Upper lobe of right lung (tissue), 1 donor: Measurements from ENCODE around the gene KLRC3. TPM values are rescaled to one million over a fixed set of nuclear protein-coding genes. Genes with fewer than 3 reads are reported as not detected.
"Not testable (repeated sequence)": the region's sequence is repeated elsewhere in the genome, so short reads cannot be mapped to it uniquely, and the experiment has no call there.

Experiments
- ATAC-seq: fragments of 200-7000 bp; cut with Tn5 transposase; one replicate; pipeline ENCODE4 v1.9.1; 2020; ENCODE audit warnings: mild to moderate bottlenecking, moderate library complexity
- DNase-seq: peaks from one replicate; pipeline ENCODE4 v3.0.0-alpha.2; 2020
- H3K27ac ChIP-seq: fragments of 200-600 bp; one replicate; pipeline ENCODE4 v1.8.0; 2022
- H3K27me3 ChIP-seq: fragments of 200-600 bp; one replicate; pipeline ENCODE4 v1.8.0; 2022; ENCODE audit warnings: mild to moderate bottlenecking
- H3K36me3 ChIP-seq: fragments of 200-600 bp; one replicate; pipeline ENCODE4 v1.8.0; 2022
- H3K4me1 ChIP-seq: fragments of 200-600 bp; one replicate; pipeline ENCODE4 v1.8.0; 2022
- H3K4me3 ChIP-seq: fragments of 200-600 bp; one replicate; pipeline ENCODE4 v1.8.0; 2022; ENCODE audit warnings: mild to moderate bottlenecking
- H3K9me3 ChIP-seq: fragments of 200-600 bp; one replicate; pipeline ENCODE4 v1.8.0; 2022
- intact Hi-C: fragments of 100-400 bp; cut with DNase I; formaldehyde crosslinking; loops from one replicate; pipeline ENCODE4 v1.11.0; 2022
- long read RNA-seq: library from polyadenylated mRNA; unstranded; transcript quantifications from one replicate; pipeline ENCODE4 v2.0.0, GENCODE V29; 2021
- total RNA-seq: library from RNA; stranded (reverse); fragmentation: NEBNext Ultra II Directional; extraction: Animal tissue kit (Norgen Biotek cat#: 25700); gene quantifications from one replicate; pipeline ENCODE4 v1.2.1, GENCODE V29; 2021
- TF ChIP-seq, protein P1 (sequence below): fragments of 200-600 bp; IDR thresholded peaks from one replicate; pipeline ENCODE4 v1.8.0; 2022; ENCODE audit warnings: antibody characterized with exemption
- donor health status: DM: no; HTN: yes; CAD: no; lungs with severe emphysema.

The KLRC3 gene
- not detected for total RNA-seq
- long read RNA-seq, result 0 reads

GRCh38 chr12:10420334-10420733 lies at the start of gene KLRC3:
TSS of gene KLRC3 (minus strand) at chr12:10420595. CDS start at chr12:10420550, 45 bp downstream.
- intact Hi-C loops, H3K27ac ChIP-seq, H3K9me3 ChIP-seq, DNase-seq, H3K4me3 ChIP-seq, H3K4me1 ChIP-seq, H3K36me3 ChIP-seq, H3K27me3 ChIP-seq, ATAC-seq: not testable (repeated sequence)

DNA sequence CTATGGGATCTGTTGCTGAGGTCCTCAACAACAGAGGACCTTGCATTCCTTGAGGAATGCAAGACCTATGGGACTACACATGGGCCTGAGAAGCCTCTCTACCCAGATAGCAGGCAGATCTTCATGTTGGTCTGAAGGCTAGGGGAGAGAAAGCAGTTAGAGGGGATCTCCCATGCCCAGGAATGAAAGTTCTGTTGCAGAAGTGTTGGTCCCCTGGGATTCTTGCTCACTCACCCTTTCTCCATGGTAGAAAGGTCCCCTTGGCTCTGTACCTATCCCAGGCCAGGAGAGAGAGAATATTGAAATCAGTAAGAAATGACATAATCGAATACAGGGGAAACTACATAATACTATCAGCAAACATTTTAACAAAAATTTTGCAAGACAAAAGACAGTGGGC lies 49.3 kb upstream of the KLRC3 start:
- intact Hi-C loops, result no loop called here
- no peaks in the 10 kb centered on the region for H3K27me3 ChIP-seq
- no peak for ATAC-seq
- DNase-seq, result no peak
- TF ChIP-seq, protein P1, sequence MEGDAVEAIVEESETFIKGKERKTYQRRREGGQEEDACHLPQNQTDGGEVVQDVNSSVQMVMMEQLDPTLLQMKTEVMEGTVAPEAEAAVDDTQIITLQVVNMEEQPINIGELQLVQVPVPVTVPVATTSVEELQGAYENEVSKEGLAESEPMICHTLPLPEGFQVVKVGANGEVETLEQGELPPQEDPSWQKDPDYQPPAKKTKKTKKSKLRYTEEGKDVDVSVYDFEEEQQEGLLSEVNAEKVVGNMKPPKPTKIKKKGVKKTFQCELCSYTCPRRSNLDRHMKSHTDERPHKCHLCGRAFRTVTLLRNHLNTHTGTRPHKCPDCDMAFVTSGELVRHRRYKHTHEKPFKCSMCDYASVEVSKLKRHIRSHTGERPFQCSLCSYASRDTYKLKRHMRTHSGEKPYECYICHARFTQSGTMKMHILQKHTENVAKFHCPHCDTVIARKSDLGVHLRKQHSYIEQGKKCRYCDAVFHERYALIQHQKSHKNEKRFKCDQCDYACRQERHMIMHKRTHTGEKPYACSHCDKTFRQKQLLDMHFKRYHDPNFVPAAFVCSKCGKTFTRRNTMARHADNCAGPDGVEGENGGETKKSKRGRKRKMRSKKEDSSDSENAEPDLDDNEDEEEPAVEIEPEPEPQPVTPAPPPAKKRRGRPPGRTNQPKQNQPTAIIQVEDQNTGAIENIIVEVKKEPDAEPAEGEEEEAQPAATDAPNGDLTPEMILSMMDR, result no peak
- no peaks in the 10 kb centered on the region for H3K9me3 ChIP-seq
- no peak overlapping the region for H3K4me3 ChIP-seq
- no peaks in the 10 kb centered on the region for H3K36me3 ChIP-seq
- H3K4me1 ChIP-seq, result no peaks in the 10 kb centered on the region
- H3K27ac ChIP-seq, result no peak overlapping the region

GRCh38 chr12:10466311-10466710 lies 45.9 kb upstream of the KLRC3 start:
- no peaks in the 10 kb centered on the region for H3K27me3 ChIP-seq
- no peak overlapping the region for H3K4me3 ChIP-seq
- no peaks in the 10 kb centered on the region for H3K36me3 ChIP-seq
- ATAC-seq (no peak), DNase-seq (no peak)
- H3K27ac ChIP-seq, result no peak overlapping the region
- intact Hi-C loops, result no loop called here
- TF ChIP-seq, protein P1, result no peak
- no peaks in the 10 kb centered on the region for H3K9me3 ChIP-seq
- H3K4me1 ChIP-seq, result no peaks in the 10 kb centered on the region

DNA sequence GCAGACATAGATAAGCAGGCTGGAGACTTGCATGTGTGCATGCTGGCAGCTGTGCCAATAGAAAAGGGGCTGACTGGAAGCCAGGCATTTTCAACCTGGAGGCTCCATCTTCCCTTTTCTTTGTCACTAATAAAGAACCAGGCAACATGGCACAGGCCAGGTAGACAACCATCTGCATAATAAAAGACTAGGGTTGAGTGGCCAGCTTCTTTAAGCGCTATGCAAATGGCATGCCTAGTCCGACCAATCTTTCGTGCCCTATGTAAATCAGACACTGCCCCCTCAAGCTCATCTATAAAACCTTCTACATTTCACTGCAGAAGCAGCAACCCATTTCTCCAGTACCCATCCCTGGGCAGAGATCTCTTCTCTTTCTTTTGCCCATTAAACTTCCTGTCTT lies 37.4 kb upstream of the KLRC3 start:
- TF ChIP-seq, protein P1, result no peak
- peaks cover 16% of the 10 kb centered on the region for H3K9me3 ChIP-seq
- H3K4me3 ChIP-seq, result no peak overlapping the region
- H3K4me1 ChIP-seq, result no peaks in the 10 kb centered on the region
- H3K27me3 ChIP-seq, result no peaks in the 10 kb centered on the region
- DNase-seq (no peak), ATAC-seq (no peak)
- intact Hi-C loops, result no loop called here
- no peaks in the 10 kb centered on the region for H3K36me3 ChIP-seq
- no peak overlapping the region for H3K27ac ChIP-seq

DNA sequence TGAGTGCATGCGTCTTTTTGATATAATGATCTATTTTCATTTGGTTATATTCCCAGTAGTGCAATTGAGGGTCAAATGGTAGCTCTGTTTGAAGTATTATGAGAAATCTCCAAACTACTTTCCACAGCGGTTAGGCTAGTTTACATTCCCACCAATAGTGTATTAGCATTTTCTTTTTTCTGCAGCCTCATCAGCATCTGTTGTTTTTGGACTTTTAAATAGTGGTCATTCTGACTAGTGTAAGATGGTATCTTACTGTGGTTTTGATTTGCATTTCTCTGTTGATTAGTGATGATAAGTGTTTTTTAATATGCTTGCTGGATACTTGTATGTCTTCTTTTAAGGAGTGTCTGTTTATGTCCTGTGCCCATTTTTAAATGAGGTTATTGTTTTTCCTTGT lies 36.5 kb upstream of the KLRC3 start:
- no peaks in the 10 kb centered on the region for H3K27me3 ChIP-seq
- TF ChIP-seq, protein P1, result no peak
- ATAC-seq, result no peak
- no peak overlapping the region for H3K27ac ChIP-seq
- no peaks in the 10 kb centered on the region for H3K4me1 ChIP-seq
- no peaks in the 10 kb centered on the region for H3K36me3 ChIP-seq
- DNase-seq, result no peak
- no peak overlapping the region for H3K4me3 ChIP-seq
- intact Hi-C loops, result no loop called here
- H3K9me3 ChIP-seq, result peaks cover 16% of the 10 kb centered on the region

DNA sequence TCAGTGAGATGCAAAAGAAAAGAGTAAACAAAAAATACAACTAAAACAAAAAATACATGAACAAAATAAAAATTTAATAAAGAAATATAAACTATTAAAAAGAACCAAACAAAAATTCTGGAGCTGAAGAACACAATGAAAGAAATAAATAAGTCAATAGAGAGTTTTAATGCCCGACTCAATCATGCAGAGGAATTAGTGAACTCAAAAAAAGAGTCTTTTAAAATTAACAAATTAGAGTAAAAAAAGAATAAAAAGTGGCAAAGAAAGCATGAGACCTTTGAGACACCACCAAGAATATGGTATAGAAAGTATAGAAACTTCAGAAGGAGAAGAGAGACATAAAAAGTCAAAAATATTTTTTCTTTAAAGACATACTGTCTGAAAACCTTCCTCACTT lies 35.4 kb upstream of the KLRC3 start:
- TF ChIP-seq, protein P1, result no peak
- intact Hi-C loops, result no loop called here
- Histone ChIP-seq H3K4me1 (no peaks in the 10 kb centered on the region), H3K27me3 (no peaks in the 10 kb centered on the region), H3K27ac (no peak overlapping the region), H3K9me3 (peaks cover 16% of the 10 kb centered on the region), H3K36me3 (no peaks in the 10 kb centered on the region), H3K4me3 (no peak overlapping the region)
- DNase-seq, result no peak
- no peak for ATAC-seq
